Keratinocyte (primary cell): ENCODE results near the gene NUAK2. TPM values are rescaled to one million over a fixed set of nuclear protein-coding genes. Genes with fewer than 3 reads are reported as not detected.

ENCODE experiments used
- DNase-seq: peaks from one replicate; pipeline ENCODE4 v3.0.0-alpha.2; 2011; ENCODE audit warnings: low read depth, missing footprints, low spot score
- FAIRE-seq: peaks from 2 replicates; lab custom pipeline; 2011; peaks lifted over from hg19 to GRCh38; lab: Jason Lieb, UNC
- H2AFZ ChIP-seq: 2 replicates; pipeline ENCODE4 v1.6.0; 2012; ENCODE audit warnings: low read length, control low read depth, inconsistent platforms; ENCODE audit not compliant: control insufficient read depth
- H3K27ac ChIP-seq: 2 replicates; pipeline ENCODE4 v1.5.1; 2011; ENCODE audit warnings: low read length; ENCODE audit not compliant: control insufficient read depth, insufficient read depth
- H3K27me3 ChIP-seq: 3 replicates; pipeline ENCODE4 v1.6.0; 2011; ENCODE audit warnings: low read length; ENCODE audit not compliant: control insufficient read depth, insufficient read depth; ENCODE audit errors: extremely low read depth
- H3K36me3 ChIP-seq, 2 experiments: 2 replicates in 1 of 2; 3 replicates in 1 of 2; pipeline ENCODE4 v1.5.1; 2011; ENCODE audit warnings: low read length in 2 of 2, mild to moderate bottlenecking in 1 of 2; ENCODE audit not compliant: control insufficient read depth in 2 of 2, insufficient read depth in 2 of 2; ENCODE audit errors: extremely low read depth in 1 of 2
- H3K4me1 ChIP-seq: 3 replicates; pipeline ENCODE4 v1.5.1; 2011; ENCODE audit warnings: low read length; ENCODE audit not compliant: control insufficient read depth, insufficient read depth; ENCODE audit errors: extremely low read depth
- H3K4me2 ChIP-seq: 3 replicates; pipeline ENCODE4 v1.6.0; 2011; ENCODE audit warnings: low read depth, low read length; ENCODE audit not compliant: control insufficient read depth, insufficient read depth; ENCODE audit errors: extremely low read depth
- H3K4me3 ChIP-seq, 3 experiments: fragments of 200-600 bp in 1 of 3; sonication (generic) in 1 of 3; 2 replicates in 2 of 3; 3 replicates in 1 of 3; pipeline ENCODE4 v1.5.1; 2011 to 2016; ENCODE audit warnings: low read length in 3 of 3, mild to moderate bottlenecking in 3 of 3, control low read depth in 2 of 3, inconsistent platforms in 1 of 3, low read depth in 1 of 3, mixed read lengths in 1 of 3, mixed run types in 1 of 3, moderate library complexity in 1 of 3; ENCODE audit not compliant: control insufficient read depth in 2 of 3, insufficient read depth in 2 of 3; ENCODE audit errors: extremely low read depth in 1 of 3
- H3K79me2 ChIP-seq: 2 replicates; pipeline ENCODE4 v1.6.0; 2012; ENCODE audit warnings: low read length; ENCODE audit not compliant: control insufficient read depth, insufficient read depth
- H3K9ac ChIP-seq: 3 replicates; pipeline ENCODE4 v1.6.0; 2011; ENCODE audit warnings: low read length; ENCODE audit not compliant: control insufficient read depth, insufficient read depth; ENCODE audit errors: extremely low read depth
- H3K9me1 ChIP-seq: 3 replicates; pipeline ENCODE4 v1.6.0; 2011; ENCODE audit warnings: low read length; ENCODE audit not compliant: control insufficient read depth, insufficient read depth; ENCODE audit errors: extremely low read depth
- H3K9me3 ChIP-seq: 2 replicates; pipeline ENCODE4 v1.5.1; 2012; ENCODE audit warnings: low read depth, low read length; ENCODE audit not compliant: control insufficient read depth
- H4K20me1 ChIP-seq: 3 replicates; pipeline ENCODE4 v1.6.0; 2011; ENCODE audit warnings: low read length; ENCODE audit not compliant: control insufficient read depth, insufficient read depth; ENCODE audit errors: extremely low read depth
- EZH2 ChIP-seq: IDR thresholded peaks from one replicate; pipeline ENCODE4 v1.6.1; 2012; ENCODE audit warnings: inconsistent platforms, mild to moderate bottlenecking, low read length, moderate library complexity
- dilution Hi-C: fragments of 300-500 bp; cut with MboI; formaldehyde crosslinking; loops from one replicate; pipeline ENCODE4 v1.7.0; 2020; ENCODE audit warnings: low sequenced_read_pairs; ENCODE audit not compliant: extremely low pct_ligation_motif_present
- polyA plus RNA-seq, 5 experiments: library from polyadenylated mRNA; depleted of rRNA in 3 of 5; stranded (reverse) in 3 of 5; stranded (forward) in 1 of 5; unstranded in 1 of 5; fragments of >200 nt; gene quantifications; 1 replicate in 1 of 5; 2 replicates in 3 of 5; 3 replicates in 1 of 5; pipeline versions ENCODE4 v1.2.1 to v1.2.3, GENCODE V29; 2011 to 2012; ENCODE audit warnings: missing spikeins in 2 of 5, low read depth in 1 of 5, low replicate concordance in 1 of 5
- TF ChIP-seq, protein P1 (sequence below), 3 experiments: IDR thresholded peaks in 1 of 3; conservative IDR thresholded peaks in 1 of 3; optimal IDR thresholded peaks in 1 of 3; 2 replicates in 2 of 3; 3 replicates in 1 of 3; pipeline versions ENCODE3 to v1.5.1; 2011; ENCODE audit warnings: low read length in 3 of 3, mild to moderate bottlenecking in 3 of 3, moderate library complexity in 2 of 3, control low read depth in 1 of 3, inconsistent platforms in 1 of 3; ENCODE audit not compliant: insufficient read depth in 2 of 3; ENCODE audit errors: extremely low read depth in 1 of 3

NUAK2 gene
- polyA plus RNA-seq, 1 donor (not counting 4 experiments of a cell fraction or from before 2014, with no cell fraction given) = 3.9 TPM

DNA sequence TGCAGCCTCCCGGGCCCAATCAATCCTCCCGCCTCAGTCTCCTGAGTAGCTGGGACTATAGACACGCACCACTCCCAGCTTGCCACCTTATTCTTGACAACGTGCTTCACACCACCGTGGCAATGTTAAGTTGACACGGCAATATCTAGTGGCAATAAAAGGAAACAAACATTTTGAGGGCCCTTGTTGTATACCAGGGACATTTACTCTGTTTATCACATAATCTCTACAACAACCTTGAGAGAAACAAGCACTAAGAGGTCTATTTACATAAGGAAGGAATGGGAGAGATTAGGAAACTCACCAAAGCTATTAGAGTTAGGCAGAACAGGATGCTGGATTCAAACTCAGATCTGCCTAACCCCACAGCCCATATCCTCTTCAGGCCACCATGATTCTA is 32.1 kb upstream of the NUAK2 start:
- no peak overlapping the region for H3K4me3 ChIP-seq
- dilution Hi-C loops = no loop called here
- H4K20me1 ChIP-seq = no peaks in the 10 kb centered on the region
- H3K4me1 ChIP-seq = no peaks in the 10 kb centered on the region
- TF ChIP-seq, protein P1, sequence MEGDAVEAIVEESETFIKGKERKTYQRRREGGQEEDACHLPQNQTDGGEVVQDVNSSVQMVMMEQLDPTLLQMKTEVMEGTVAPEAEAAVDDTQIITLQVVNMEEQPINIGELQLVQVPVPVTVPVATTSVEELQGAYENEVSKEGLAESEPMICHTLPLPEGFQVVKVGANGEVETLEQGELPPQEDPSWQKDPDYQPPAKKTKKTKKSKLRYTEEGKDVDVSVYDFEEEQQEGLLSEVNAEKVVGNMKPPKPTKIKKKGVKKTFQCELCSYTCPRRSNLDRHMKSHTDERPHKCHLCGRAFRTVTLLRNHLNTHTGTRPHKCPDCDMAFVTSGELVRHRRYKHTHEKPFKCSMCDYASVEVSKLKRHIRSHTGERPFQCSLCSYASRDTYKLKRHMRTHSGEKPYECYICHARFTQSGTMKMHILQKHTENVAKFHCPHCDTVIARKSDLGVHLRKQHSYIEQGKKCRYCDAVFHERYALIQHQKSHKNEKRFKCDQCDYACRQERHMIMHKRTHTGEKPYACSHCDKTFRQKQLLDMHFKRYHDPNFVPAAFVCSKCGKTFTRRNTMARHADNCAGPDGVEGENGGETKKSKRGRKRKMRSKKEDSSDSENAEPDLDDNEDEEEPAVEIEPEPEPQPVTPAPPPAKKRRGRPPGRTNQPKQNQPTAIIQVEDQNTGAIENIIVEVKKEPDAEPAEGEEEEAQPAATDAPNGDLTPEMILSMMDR (optimal IDR thresholded peaks at IDR 0.05 in 1 of 3, IDR thresholded peaks at IDR 0.05 in 1 of 3, conservative IDR thresholded peaks at IDR 0.05 in 1 of 3; ENCODE audit: extremely low read depth in 1 of 3, insufficient read depth in 2 of 3, low read length in 3 of 3) = no peak
- no peak for TF ChIP-seq EZH2
- no peak for DNase-seq
- H3K27ac ChIP-seq = no peak overlapping the region
- H3K9ac ChIP-seq = no peak overlapping the region
- H3K9me1 ChIP-seq = no peaks in the 10 kb centered on the region
- H2AFZ ChIP-seq = no peak overlapping the region
- H3K27me3 ChIP-seq = peaks cover 14% of the 10 kb centered on the region
- H3K36me3 ChIP-seq = no peaks in the 10 kb centered on the region
- FAIRE-seq = no peak
- H3K79me2 ChIP-seq = no peaks in the 10 kb centered on the region
- H3K9me3 ChIP-seq = no peaks in the 10 kb centered on the region
- H3K4me2 ChIP-seq = no peak overlapping the region

DNA sequence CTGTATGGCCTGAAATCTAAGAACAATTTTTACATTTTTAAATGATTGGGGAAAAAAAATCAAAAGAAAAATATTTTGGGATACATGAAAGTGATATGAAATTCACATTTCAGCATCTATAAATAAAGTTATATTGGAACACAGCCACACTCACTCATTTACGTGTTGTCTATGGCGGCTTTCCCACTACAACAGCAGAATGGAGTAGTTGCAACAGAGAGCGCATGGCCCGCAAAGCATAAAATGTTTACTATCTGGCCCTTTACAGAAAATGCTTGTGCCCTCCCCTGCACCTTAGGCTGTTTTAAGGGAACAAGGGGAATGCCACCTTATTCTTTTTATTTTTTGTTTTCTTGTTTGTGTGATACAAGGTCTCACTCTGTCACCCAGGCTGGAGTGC is 31.6 kb upstream of the NUAK2 start:
- H3K27ac ChIP-seq = no peak overlapping the region
- no peak overlapping the region for H3K4me2 ChIP-seq
- DNase-seq = no peak
- FAIRE-seq = no peak
- H3K27me3 ChIP-seq = peaks cover 12% of the 10 kb centered on the region
- no peaks in the 10 kb centered on the region for H3K9me1 ChIP-seq
- H2AFZ ChIP-seq = no peak overlapping the region
- H3K4me1 ChIP-seq = no peaks in the 10 kb centered on the region
- no peaks in the 10 kb centered on the region for H3K9me3 ChIP-seq
- TF ChIP-seq EZH2 = no peak
- TF ChIP-seq, protein P1 (optimal IDR thresholded peaks at IDR 0.05 in 1 of 3, IDR thresholded peaks at IDR 0.05 in 1 of 3, conservative IDR thresholded peaks at IDR 0.05 in 1 of 3; ENCODE audit: extremely low read depth in 1 of 3, insufficient read depth in 2 of 3, low read length in 3 of 3) = no peak
- dilution Hi-C loops = no loop called here
- H4K20me1 ChIP-seq = no peaks in the 10 kb centered on the region
- no peaks in the 10 kb centered on the region for H3K36me3 ChIP-seq
- no peak overlapping the region for H3K9ac ChIP-seq
- H3K79me2 ChIP-seq = no peaks in the 10 kb centered on the region
- no peak overlapping the region for H3K4me3 ChIP-seq
